Lower leg skin (tissue), 4 donors: ENCODE data around the gene MAP4K3. TPM values are rescaled to one million over a fixed set of nuclear protein-coding genes. Genes with fewer than 3 reads are reported as not detected.

Experiments used
- DNase-seq, 2 donors: peaks; one replicate each; pipeline ENCODE4 v3.0.0-alpha.2; 2019; ENCODE audit warnings: low spot score in 2 of 2
- H3K4me3 ChIP-seq: fragments of 200-600 bp; sonication (generic); 2 replicates; pipeline ENCODE4 v1.5.1; 2017; ENCODE audit warnings: mild to moderate bottlenecking, low read depth; ENCODE audit not compliant: poor library complexity, severe bottlenecking
- POLR2A ChIP-seq, 2 donors: fragments of 450-650 bp; IDR thresholded peaks; one replicate each; pipeline ENCODE4 v1.6.1; 2016 to 2017; ENCODE audit warnings: antibody characterized with exemption in 2 of 2, mild to moderate bottlenecking in 1 of 2, moderate library complexity in 1 of 2
- WGBS, 2 donors: methylation state at CpG; one replicate each; pipeline ENCODE4 v1.1.5; 2018; 5-methylcytosine and 5-hydroxymethylcytosine counted together
- intact Hi-C: fragments of 100-400 bp; cut with DNase I; formaldehyde crosslinking; loops from one replicate; pipeline ENCODE4 v1.15.0; 2023; ENCODE audit warnings: low total_unique reads
- total RNA-seq, 4 donors: library from RNA; depleted of rRNA; stranded (reverse); fragments of >200 nt; gene quantifications; one replicate each; pipeline ENCODE4 v1.1.0, GENCODE V29; 2016
- TF ChIP-seq, protein P1 (sequence below), 3 donors: fragments of 450-650 bp; IDR thresholded peaks; one replicate each; pipeline ENCODE4 v1.5.1; 2016; ENCODE audit warnings: antibody characterized with exemption in 3 of 3, mild to moderate bottlenecking in 3 of 3, moderate library complexity in 2 of 3

MAP4K3 gene
- total RNA-seq, 4 donors from 2014 or later, result 43.1 to 68.8 (median 45.6) TPM

DNA sequence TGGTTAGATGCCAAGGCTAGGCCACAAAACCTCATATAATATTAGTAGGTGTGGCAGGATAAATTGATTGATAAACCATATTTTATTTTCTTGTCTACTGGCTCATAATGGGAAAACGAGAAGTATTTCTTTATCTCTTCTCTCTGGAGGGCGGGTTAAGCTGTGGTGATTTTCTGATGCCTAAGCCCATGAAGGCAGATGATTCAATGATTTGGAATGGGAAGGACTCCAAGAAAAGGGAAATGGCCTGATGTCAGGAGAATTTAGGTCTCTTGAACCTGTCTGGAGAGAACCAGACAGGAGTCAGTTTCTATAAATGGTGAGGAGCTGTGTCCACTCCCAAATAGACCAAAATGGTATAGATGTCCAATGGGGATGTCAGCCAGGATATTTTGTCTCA lies 18.7 kb upstream of the MAP4K3 start:
- DNase-seq, result no peak
- H3K4me3 ChIP-seq, result no peak overlapping the region
- intact Hi-C loops, result no loop called here
- TF ChIP-seq, protein P1, sequence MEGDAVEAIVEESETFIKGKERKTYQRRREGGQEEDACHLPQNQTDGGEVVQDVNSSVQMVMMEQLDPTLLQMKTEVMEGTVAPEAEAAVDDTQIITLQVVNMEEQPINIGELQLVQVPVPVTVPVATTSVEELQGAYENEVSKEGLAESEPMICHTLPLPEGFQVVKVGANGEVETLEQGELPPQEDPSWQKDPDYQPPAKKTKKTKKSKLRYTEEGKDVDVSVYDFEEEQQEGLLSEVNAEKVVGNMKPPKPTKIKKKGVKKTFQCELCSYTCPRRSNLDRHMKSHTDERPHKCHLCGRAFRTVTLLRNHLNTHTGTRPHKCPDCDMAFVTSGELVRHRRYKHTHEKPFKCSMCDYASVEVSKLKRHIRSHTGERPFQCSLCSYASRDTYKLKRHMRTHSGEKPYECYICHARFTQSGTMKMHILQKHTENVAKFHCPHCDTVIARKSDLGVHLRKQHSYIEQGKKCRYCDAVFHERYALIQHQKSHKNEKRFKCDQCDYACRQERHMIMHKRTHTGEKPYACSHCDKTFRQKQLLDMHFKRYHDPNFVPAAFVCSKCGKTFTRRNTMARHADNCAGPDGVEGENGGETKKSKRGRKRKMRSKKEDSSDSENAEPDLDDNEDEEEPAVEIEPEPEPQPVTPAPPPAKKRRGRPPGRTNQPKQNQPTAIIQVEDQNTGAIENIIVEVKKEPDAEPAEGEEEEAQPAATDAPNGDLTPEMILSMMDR (IDR thresholded peaks at IDR 0.05), result no peak
- no peak for TF ChIP-seq POLR2A (IDR thresholded peaks at IDR 0.05)
- 93 to 97% methylated on average over 2 of the region's 2 CpGs for WGBS, 2 donors

- no peak for TF ChIP-seq POLR2A (IDR thresholded peaks at IDR 0.05)
- TF ChIP-seq, protein P1 (IDR thresholded peaks at IDR 0.05), result no peak
- DNase-seq, result no peak
- intact Hi-C loops, result no loop called here
- 92 to 95% methylated on average over 5 of the region's 5 CpGs for WGBS, 2 donors
- H3K4me3 ChIP-seq, result no peak overlapping the region
These were observed 15.3 kb upstream of the MAP4K3 start for GRCh38 chr2:39452396-39452795.

DNA sequence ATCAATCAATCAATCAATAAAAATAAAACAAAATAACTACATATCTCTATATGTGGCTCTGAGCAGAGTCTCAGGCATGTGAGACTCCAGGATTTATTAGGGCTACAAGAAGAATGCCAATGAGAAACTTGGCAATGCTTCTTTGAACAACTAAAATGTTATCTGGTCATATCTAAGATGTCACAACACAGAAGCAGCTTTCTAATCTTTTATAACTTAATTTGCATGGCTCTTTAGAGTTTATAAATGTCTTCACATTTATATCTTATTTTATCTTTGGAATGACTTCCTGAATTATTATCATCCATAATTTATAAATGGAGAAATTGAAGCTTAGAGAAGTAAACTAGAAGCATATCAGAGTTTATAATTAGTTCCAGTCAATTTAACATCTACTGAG lies 14.9 kb upstream of the MAP4K3 start:
- DNase-seq, result no peak
- intact Hi-C loops, result no loop called here
- no peak for TF ChIP-seq POLR2A (IDR thresholded peaks at IDR 0.05)
- TF ChIP-seq, protein P1 (IDR thresholded peaks at IDR 0.05), result no peak
- no peak overlapping the region for H3K4me3 ChIP-seq

DNA sequence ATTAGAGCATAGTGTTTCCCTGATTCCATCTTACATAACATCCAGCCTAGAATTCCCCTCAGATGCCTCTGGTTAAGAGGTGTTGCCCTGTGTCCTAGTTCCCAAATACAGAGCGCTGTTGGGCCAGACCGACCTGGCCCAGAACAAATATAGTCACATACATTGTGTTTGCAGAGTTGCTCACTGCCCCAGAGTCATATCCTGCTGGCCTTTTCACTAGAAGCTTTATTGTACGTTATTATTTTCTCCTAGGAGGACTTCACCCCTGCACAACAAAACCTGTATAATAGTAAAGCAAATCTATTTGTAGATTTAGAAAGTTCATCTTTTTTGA lies 11.1 kb upstream of the MAP4K3 start:
- no peak for TF ChIP-seq POLR2A (IDR thresholded peaks at IDR 0.05)
- TF ChIP-seq, protein P1 (IDR thresholded peaks at IDR 0.05), result no peak
- intact Hi-C loops, result no loop called here
- WGBS, 2 donors, result 93 to 95% methylated on average over 3 of the region's 3 CpGs
- no peak for DNase-seq
- H3K4me3 ChIP-seq, result no peak overlapping the region

DNA sequence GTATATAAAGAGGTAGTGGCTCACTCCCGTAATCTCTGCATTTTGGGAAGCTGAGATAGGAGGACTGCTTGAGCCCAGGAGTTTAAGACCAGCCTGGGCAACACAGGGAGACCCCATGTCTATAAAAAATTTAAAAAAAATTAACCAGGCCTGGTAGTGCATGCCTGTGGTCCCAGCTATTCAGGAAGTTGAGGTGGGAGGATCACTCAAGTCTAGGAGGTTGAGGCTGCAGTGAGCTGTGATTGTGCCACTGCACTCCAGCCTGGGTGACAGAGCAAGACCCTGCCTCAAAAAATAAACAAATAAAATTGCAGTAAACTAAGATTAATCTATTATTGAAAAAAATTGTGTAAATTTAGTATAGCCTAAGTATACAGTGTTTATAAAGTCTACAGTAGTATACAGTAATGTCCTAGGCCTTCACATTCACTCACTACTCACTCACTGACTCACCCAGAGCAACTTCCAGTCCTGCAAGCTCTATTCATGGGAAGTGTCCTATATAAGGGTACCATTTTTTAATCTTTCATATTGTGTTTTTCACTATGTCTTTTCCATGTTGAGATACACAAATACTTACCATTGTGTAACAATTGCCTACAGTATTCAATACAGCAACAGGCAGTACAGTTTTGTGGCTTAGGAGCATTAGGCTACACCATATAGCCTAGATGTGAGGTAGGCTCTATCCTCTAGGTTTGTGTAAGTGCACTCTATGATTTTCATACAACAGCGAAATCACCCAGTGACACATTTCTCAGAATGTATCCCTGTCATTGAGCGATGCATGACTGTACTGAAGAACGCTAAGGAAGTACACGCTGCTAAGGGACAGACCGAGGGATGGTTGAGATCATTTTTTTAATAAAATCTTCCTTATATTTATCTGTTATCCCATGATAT lies 10.4 kb upstream of the MAP4K3 start:
- TF ChIP-seq POLR2A (IDR thresholded peaks at IDR 0.05), result no peak
- TF ChIP-seq, protein P1 (IDR thresholded peaks at IDR 0.05), result no peak
- WGBS, 2 donors, result 97 to 98% methylated on average over 6 of the region's 6 CpGs
- intact Hi-C loops, result no loop called here

GRCh38 chr2:39445934-39446333 lies 8.8 kb upstream of the MAP4K3 start:
- WGBS, 2 donors, result 86 to 87% methylated on average over 3 of the region's 3 CpGs
- TF ChIP-seq, protein P1 (IDR thresholded peaks at IDR 0.05), result no peak
- TF ChIP-seq POLR2A (IDR thresholded peaks at IDR 0.05), result no peak
- DNase-seq, result no peak
- intact Hi-C loops, result no loop called here
- H3K4me3 ChIP-seq, result no peak overlapping the region

More for the DNA sequence above, 10.4 kb upstream of the MAP4K3 start:
- no peak for DNase-seq
- no peak overlapping the region for H3K4me3 ChIP-seq
